ENCODE data around the gene PRKCA.
A peak's percentile ranks its signal among the peaks of the same experiment; 100 is the strongest.

Gene PRKCA

DNA sequence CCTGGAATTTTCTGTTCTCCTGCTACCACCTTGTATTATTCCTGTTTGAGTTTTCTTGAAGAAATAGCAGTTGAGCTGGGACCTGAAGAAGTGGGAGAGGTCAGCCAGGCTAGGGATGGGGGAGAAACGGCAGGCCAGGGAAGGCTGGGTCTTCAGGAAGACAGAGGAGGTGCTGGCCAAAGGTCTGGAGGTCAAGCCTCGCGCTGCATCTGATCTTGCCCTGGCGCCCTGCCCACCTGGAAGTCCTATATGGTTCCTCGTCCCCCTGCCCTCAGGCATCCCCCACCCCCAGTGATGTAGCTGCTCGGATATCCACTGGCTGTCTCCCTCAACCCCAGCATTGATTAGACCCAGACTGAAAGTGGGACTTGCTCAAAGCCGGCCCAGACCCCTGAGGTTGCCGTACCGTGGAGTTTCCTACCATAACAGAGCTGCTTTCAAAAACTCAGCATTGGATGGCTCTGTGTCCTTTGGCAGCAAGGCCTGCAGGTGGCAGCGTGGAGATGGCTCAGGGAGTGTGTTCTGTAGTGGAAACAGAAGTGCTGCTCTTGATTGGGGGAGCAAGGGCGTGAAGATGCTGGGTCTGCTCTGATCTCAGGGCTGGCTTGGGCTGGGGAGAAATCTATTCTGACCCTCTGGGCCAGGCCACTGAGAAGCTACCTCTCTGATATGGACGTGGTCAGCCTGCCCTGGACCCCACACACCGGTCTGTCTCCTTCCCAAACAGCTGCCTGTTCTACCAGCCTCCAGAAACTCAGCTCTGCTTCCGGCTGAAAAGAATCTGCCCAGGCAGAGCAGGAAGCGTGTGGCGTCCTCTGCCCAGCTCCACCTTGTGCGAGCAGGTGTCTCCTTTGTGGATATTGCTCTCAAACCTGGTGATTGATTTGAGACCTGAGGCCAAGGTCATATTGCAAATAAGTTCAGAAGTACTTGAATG is 425.5 kb downstream of the PRKCA start:
- DNase-seq (ENCODE audit: extremely low read depth, low read depth): no peak
- TF ChIP-seq CTCF (IDR thresholded peaks at IDR 0.05; ENCODE audit: low read depth, low read length): peak; percentile 61

GRCh38 chr17:66730461-66730923 is 428.1 kb downstream of the PRKCA start:
- TF ChIP-seq CTCF (IDR thresholded peaks at IDR 0.05; ENCODE audit: low read depth, low read length): no peak
- DNase-seq (ENCODE audit: extremely low read depth, low read depth): no peak

- no peak for DNase-seq (ENCODE audit: extremely low read depth, low read depth)
- no peak for TF ChIP-seq CTCF (IDR thresholded peaks at IDR 0.05; ENCODE audit: low read depth, low read length)
Measured at GRCh38 chr17:66733759-66734158, 431.3 kb downstream of the PRKCA start.

- no peak for DNase-seq (ENCODE audit: extremely low read depth, low read depth)
Measured at GRCh38 chr17:66734186-66734943, 432.0 kb downstream of the PRKCA start.

DNA sequence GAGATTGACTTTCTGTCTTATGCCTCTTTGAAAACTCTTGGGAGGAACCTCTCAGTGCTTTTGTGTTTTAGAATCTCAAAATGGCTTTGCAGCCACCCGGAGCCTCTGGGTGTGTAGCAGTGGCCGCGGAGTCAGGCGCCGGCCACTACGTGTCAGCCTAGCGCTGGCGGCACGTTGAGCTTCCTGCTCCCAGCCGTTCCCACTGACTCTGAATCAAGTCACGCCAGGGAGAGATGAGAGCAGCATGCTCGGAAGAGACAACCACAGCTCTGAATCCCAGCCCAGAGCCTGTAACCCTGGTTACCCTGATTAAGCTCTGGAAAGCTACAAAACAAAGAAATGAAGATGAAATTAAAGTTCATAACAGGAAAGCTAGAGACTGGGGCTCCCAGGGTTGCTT is 435.1 kb downstream of the PRKCA start:
- DNase-seq (ENCODE audit: extremely low read depth, low read depth): peak; percentile 35
- peak; percentile 41 for TF ChIP-seq CTCF (IDR thresholded peaks at IDR 0.05; ENCODE audit: low read depth, low read length)

More at GRCh38 chr17:66734186-66734943, 432.0 kb downstream of the PRKCA start:
- no peak for TF ChIP-seq CTCF (IDR thresholded peaks at IDR 0.05; ENCODE audit: low read depth, low read length)

DNA sequence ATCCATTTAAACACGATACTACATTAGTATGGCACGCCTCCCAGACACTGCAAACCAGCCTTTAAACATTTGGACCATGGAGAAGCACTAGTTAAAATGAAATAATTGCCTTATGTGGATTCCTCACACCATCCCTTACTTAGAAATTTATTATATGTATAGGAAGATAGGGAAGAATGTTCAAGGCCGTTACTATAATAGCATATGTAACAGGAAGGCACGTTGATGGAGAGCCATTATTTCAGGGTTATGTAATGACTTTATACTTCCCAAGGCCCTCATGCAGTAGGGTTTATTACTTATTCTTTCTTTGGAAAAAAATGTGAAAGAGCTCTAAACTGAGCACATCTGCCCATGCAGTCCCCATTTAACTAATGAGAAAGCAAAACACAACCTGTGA is 435.9 kb downstream of the PRKCA start:
- DNase-seq (ENCODE audit: extremely low read depth, low read depth): no peak
- TF ChIP-seq CTCF (IDR thresholded peaks at IDR 0.05; ENCODE audit: low read depth, low read length): no peak

- no peak for TF ChIP-seq CTCF (IDR thresholded peaks at IDR 0.05; ENCODE audit: low read depth, low read length)
- DNase-seq (ENCODE audit: extremely low read depth, low read depth): no peak
Measured at GRCh38 chr17:66739553-66739952, 437.1 kb downstream of the PRKCA start.

All from AG09319 (cell line).